GM12875 (cell line): ENCODE measurements around the gene CEACAM6.

Experiments
- H3K4me3 ChIP-seq: one replicate; pipeline ENCODE4 v1.5.1; 2011; ENCODE audit warnings: low read depth, low read length, control low read depth
- CTCF ChIP-seq: IDR thresholded peaks from 2 replicates; pipeline ENCODE4 v1.5.1; 2011; ENCODE audit warnings: low read depth, mild to moderate bottlenecking, control low read depth, inconsistent platforms, low read length, moderate library complexity, borderline replicate concordance; ENCODE audit not compliant: insufficient read depth

Gene CEACAM6

GRCh38 chr19:41735071-41735600 is 20.2 kb upstream of the CEACAM6 start:
- no peak for TF ChIP-seq CTCF
- H3K4me3 ChIP-seq: no peak overlapping the region

GRCh38 chr19:41739361-41739760 is 16.0 kb upstream of the CEACAM6 start:
- TF ChIP-seq CTCF: no peak
- no peak overlapping the region for H3K4me3 ChIP-seq

- TF ChIP-seq CTCF: no peak
- no peak overlapping the region for H3K4me3 ChIP-seq
Observed at GRCh38 chr19:41740415-41741243, 14.7 kb upstream of the CEACAM6 start.

- H3K4me3 ChIP-seq: no peak overlapping the region
- no peak for TF ChIP-seq CTCF
Observed at GRCh38 chr19:41741244-41741554, 14.1 kb upstream of the CEACAM6 start.

- H3K4me3 ChIP-seq: no peak overlapping the region
- no peak for TF ChIP-seq CTCF
Observed at GRCh38 chr19:41744850-41745249, 10.5 kb upstream of the CEACAM6 start.

GRCh38 chr19:41745756-41746155 is 9.6 kb upstream of the CEACAM6 start:
- no peak for TF ChIP-seq CTCF
- no peak overlapping the region for H3K4me3 ChIP-seq

- H3K4me3 ChIP-seq: no peak overlapping the region
- TF ChIP-seq CTCF: peak; percentile 65
Observed at GRCh38 chr19:41746593-41747227, 8.6 kb upstream of the CEACAM6 start.
